ENCODE data around the gene DCBLD1. TPM values are rescaled to one million over a fixed set of nuclear protein-coding genes. Genes with fewer than 3 reads are reported as not detected.

DCBLD1 gene
- total RNA-seq, 4 donors from 2014 or later: 2.2 to 19.4 (median 10.7) TPM

GRCh38 chr6:117558818-117559217 lies 76.3 kb downstream of the DCBLD1 start:
- Histone ChIP-seq H3K4me1 (peaks cover 0 to 7% (median 0%) of the 10 kb centered on the region in 4 donors), H3K27me3 (no peaks in the 10 kb centered on the region), H3K36me3 (peaks cover 0 to 10% (median 1%) of the 10 kb centered on the region in 4 donors), H3K4me3 (no peak overlapping the region), H3K9me3 (no peaks in the 10 kb centered on the region), H3K27ac (no peak overlapping the region)
- in situ Hi-C loops (cut with MboI; ENCODE audit: low pct_ligation_motif_present in 1 of 4, low pct_unique_long_range_greater_than_20kb in 1 of 4, low sequenced_read_pairs in 3 of 4): loop anchor here (10.0 to 25.0 kb wide), 3 partner anchors 104 to 222 kb away; no protein-coding TSS in a partner anchor
- intact Hi-C loops (cut with DNase I; ENCODE audit: low total_unique reads): loop anchor here (5.0 kb wide), 1 partner anchor 107 kb away; no protein-coding TSS in a partner anchor
- TF ChIP-seq EP300 (IDR thresholded peaks at IDR 0.05; ENCODE audit: low read depth) (no peak), CTCF (IDR thresholded peaks at IDR 0.05) (no peak), POLR2AphosphoS5 (IDR thresholded peaks at IDR 0.05) (no peak), POLR2A (IDR thresholded peaks at IDR 0.05) (no peak)
- DNase-seq: no peak
- WGBS, 2 donors (ENCODE audit: low coverage in 1 of 2): 83% methylated on average over 4 of the region's 4 CpGs; no CpG with 5 or more reads in 1 of the 2 donors

GRCh38 chr6:117559299-117559698 lies 76.8 kb downstream of the DCBLD1 start:
- in situ Hi-C loops (cut with MboI; ENCODE audit: low pct_ligation_motif_present in 1 of 4, low pct_unique_long_range_greater_than_20kb in 1 of 4, low sequenced_read_pairs in 3 of 4): loop anchor here (10.0 to 25.0 kb wide), 3 partner anchors 104 to 222 kb away; no protein-coding TSS in a partner anchor
- TF ChIP-seq POLR2AphosphoS5 (IDR thresholded peaks at IDR 0.05) (no peak), EP300 (IDR thresholded peaks at IDR 0.05; ENCODE audit: low read depth) (no peak), CTCF (IDR thresholded peaks at IDR 0.05) (no peak), POLR2A (IDR thresholded peaks at IDR 0.05) (no peak)
- intact Hi-C loops (cut with DNase I; ENCODE audit: low total_unique reads): loop anchor here (5.0 kb wide), 1 partner anchor 107 kb away; no protein-coding TSS in a partner anchor
- no peaks in the 10 kb centered on the region for H3K27me3 ChIP-seq
- H3K4me3 ChIP-seq: no peak overlapping the region
- no peak overlapping the region for H3K27ac ChIP-seq
- peaks cover 0 to 7% (median 0%) of the 10 kb centered on the region in 4 donors for H3K4me1 ChIP-seq
- no peaks in the 10 kb centered on the region for H3K9me3 ChIP-seq
- 75 to 81% methylated on average over 4 of the region's 4 CpGs for WGBS, 2 donors (ENCODE audit: low coverage in 1 of 2)
- H3K36me3 ChIP-seq: peaks cover 0 to 10% (median 3%) of the 10 kb centered on the region in 4 donors
- DNase-seq: no peak

- TF ChIP-seq EP300 (IDR thresholded peaks at IDR 0.05; ENCODE audit: low read depth): no peak
- no peak for TF ChIP-seq POLR2AphosphoS5 (IDR thresholded peaks at IDR 0.05)
- TF ChIP-seq POLR2A (IDR thresholded peaks at IDR 0.05): no peak
- TF ChIP-seq CTCF (IDR thresholded peaks at IDR 0.05): no peak
- in situ Hi-C loops (cut with MboI; ENCODE audit: low pct_ligation_motif_present in 1 of 4, low pct_unique_long_range_greater_than_20kb in 1 of 4, low sequenced_read_pairs in 3 of 4): loop anchor here in 2 of 4 donors (25.0 kb wide), 1 partner anchor 224 kb away; no protein-coding TSS in a partner anchor
- Histone ChIP-seq H3K27ac (no peak overlapping the region), H3K36me3 (peaks cover 0 to 23% (median 7%) of the 10 kb centered on the region in 4 donors), H3K9me3 (no peaks in the 10 kb centered on the region), H3K4me3 (no peak overlapping the region), H3K4me1 (peaks cover 0 to 2% (median 0%) of the 10 kb centered on the region in 4 donors), H3K27me3 (no peaks in the 10 kb centered on the region)
- intact Hi-C loops (cut with DNase I; ENCODE audit: low total_unique reads): no loop called here
- DNase-seq: no peak
- 75 to 82% methylated on average over 3 of the region's 3 CpGs for WGBS, 2 donors (ENCODE audit: low coverage in 1 of 2)
These were observed 78.7 kb downstream of the DCBLD1 start for GRCh38 chr6:117561128-117561527.

GRCh38 chr6:117564681-117565080 lies 82.2 kb downstream of the DCBLD1 start:
- Histone ChIP-seq H3K27ac (no peak overlapping the region), H3K4me3 (no peak overlapping the region), H3K9me3 (no peaks in the 10 kb centered on the region), H3K36me3 (peaks cover 0 to 45% (median 20%) of the 10 kb centered on the region in 4 donors), H3K27me3 (no peaks in the 10 kb centered on the region), H3K4me1 (no peaks in the 10 kb centered on the region)
- DNase-seq: no peak
- no peak for TF ChIP-seq POLR2AphosphoS5 (IDR thresholded peaks at IDR 0.05)
- no peak for TF ChIP-seq EP300 (IDR thresholded peaks at IDR 0.05; ENCODE audit: low read depth)
- TF ChIP-seq POLR2A (IDR thresholded peaks at IDR 0.05): no peak
- TF ChIP-seq CTCF (IDR thresholded peaks at IDR 0.05): no peak
- in situ Hi-C loops (cut with MboI; ENCODE audit: low pct_ligation_motif_present in 1 of 4, low pct_unique_long_range_greater_than_20kb in 1 of 4, low sequenced_read_pairs in 3 of 4) (loop anchor here in 2 of 4 donors (25.0 kb wide), 1 partner anchor 227 kb away; no protein-coding TSS in a partner anchor), intact Hi-C loops (cut with DNase I; ENCODE audit: low total_unique reads) (no loop called here)
- 81 to 89% methylated on average over 1 of the region's 1 CpG for WGBS, 2 donors (ENCODE audit: low coverage in 1 of 2)
